ENCODE measurements around the gene SCAP. TPM values are rescaled to one million over a fixed set of nuclear protein-coding genes. Genes with fewer than 3 reads are reported as not detected.

SCAP gene
- total RNA-seq, 1 donor, result 81.4 TPM

DNA sequence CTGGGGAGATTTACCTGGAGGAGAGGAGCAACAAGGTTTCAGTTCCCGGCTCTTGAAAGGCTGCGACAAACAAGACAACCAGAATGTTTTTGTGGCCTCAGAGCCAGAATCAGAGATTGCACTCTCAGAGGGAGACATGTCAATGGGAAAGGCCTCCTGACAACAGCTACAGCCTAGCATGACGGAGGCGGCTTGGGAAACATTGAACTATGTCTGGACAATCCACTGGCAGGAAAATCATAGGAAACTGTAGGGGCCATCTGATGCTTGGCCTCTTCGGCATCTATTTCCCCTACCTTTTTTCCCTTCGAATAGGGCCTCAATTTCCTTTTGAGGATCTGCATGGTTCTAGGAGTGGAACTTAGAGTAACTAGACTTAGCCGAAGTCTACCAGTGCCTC, 108.1 kb downstream of the SCAP start:
- peaks cover 2% of the 10 kb centered on the region for H3K27me3 ChIP-seq (ENCODE audit: insufficient read depth, low read length)
- H4K20me1 ChIP-seq (ENCODE audit: insufficient read depth, low read length), result no peaks in the 10 kb centered on the region
- H3K27ac ChIP-seq (ENCODE audit: low read depth, low read length), result no peak overlapping the region
- peaks cover 10% of the 10 kb centered on the region for H3K4me1 ChIP-seq (ENCODE audit: insufficient read depth, low read length)
- no peak overlapping the region for H3K4me3 ChIP-seq (ENCODE audit: insufficient read depth, low read length)
- no peaks in the 10 kb centered on the region for H3K9me3 ChIP-seq (ENCODE audit: low read depth, low read length)
- no peaks in the 10 kb centered on the region for H3K36me3 ChIP-seq (ENCODE audit: insufficient read depth, low read length)
- DNase-seq (ENCODE audit: insufficient read length, low spot score, missing footprints), result no peak
- H3K79me2 ChIP-seq (ENCODE audit: insufficient read depth, low read length), result no peaks in the 10 kb centered on the region
- H2AFZ ChIP-seq (ENCODE audit: low read length), result no peak overlapping the region
- H3K4me2 ChIP-seq (ENCODE audit: insufficient read depth, low read length), result no peak overlapping the region
- no peak for TF ChIP-seq CTCF (IDR thresholded peaks at IDR 0.05; ENCODE audit: extremely low read depth, low read depth, low read length)

DNA sequence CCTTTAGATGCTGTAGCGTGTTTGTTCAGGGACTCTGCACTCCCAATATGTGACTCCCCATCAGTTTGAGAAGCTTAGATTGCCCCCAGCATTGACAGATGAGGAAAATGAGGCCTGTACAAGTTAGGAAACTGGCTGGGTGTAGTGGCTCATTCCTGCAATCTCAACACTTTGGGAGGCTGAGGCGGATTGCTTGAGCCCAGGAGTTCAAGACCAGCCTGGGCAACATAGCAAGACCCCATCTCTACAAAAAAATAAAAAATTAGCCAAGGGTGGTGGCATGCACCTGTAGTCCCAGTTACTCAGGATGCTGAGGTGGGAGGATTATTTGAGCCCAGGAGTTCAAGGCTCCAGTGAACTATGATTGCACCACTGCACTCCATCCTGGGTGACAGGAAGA, 108.9 kb downstream of the SCAP start:
- Histone ChIP-seq H3K36me3 (ENCODE audit: insufficient read depth, low read length) (no peaks in the 10 kb centered on the region), H3K4me3 (ENCODE audit: insufficient read depth, low read length) (no peak overlapping the region), H4K20me1 (ENCODE audit: insufficient read depth, low read length) (no peaks in the 10 kb centered on the region), H2AFZ (ENCODE audit: low read length) (no peak overlapping the region), H3K4me1 (ENCODE audit: insufficient read depth, low read length) (peaks cover 10% of the 10 kb centered on the region), H3K9me3 (ENCODE audit: low read depth, low read length) (no peaks in the 10 kb centered on the region), H3K79me2 (ENCODE audit: insufficient read depth, low read length) (no peaks in the 10 kb centered on the region), H3K4me2 (ENCODE audit: insufficient read depth, low read length) (no peak overlapping the region), H3K27ac (ENCODE audit: low read depth, low read length) (no peak overlapping the region), H3K27me3 (ENCODE audit: insufficient read depth, low read length) (peaks cover 2% of the 10 kb centered on the region)
- DNase-seq (ENCODE audit: insufficient read length, low spot score, missing footprints), result no peak
- no peak for TF ChIP-seq CTCF (IDR thresholded peaks at IDR 0.05; ENCODE audit: extremely low read depth, low read depth, low read length)

DNA sequence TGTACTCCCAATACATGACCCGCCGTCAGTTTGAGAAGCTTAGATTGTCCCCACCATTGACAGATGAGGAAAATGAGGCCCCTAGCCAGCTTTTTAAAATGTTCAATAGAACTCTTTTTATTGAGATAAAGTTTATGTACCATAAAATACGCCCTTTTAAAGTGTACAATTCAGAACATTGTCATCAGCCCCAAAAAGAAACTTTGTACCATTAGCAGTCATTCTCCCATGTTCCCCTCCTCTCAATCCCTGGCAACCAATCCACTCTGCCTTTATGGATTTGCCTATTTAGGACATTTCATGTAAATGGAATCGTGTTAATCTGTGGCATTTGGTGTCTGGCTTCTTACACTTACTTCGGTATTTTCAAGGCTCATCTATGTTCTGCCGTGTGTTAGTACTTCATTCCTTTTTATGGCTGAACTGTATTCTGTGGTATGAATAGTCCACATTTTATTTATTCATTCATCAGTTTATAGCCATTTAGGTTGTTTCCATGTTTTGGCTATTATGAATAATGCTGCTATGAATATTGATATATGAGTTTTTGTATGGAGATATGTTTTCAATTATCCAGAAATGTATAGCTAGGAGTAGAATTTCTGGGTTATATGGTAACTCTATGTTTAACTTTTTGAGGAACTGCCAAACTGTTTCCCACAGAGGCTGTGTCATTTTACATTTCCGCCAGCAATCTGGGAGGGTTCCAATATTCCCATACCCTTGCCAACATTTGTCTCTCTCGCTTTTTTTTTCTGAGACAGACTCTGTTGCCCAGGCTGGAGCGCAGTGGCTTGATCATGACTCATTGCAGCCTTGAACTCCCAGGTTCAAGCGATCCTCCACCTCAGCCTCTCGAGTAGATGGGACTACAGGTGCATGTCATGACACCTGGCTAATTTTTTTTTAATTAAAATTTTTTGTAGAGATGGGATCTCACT, 110.3 kb downstream of the SCAP start:
- Histone ChIP-seq H2AFZ (ENCODE audit: low read length) (peak overlapping the region; percentile 25), H3K4me1 (ENCODE audit: insufficient read depth, low read length) (peaks cover 10% of the 10 kb centered on the region), H3K4me3 (ENCODE audit: insufficient read depth, low read length) (no peak overlapping the region), H3K79me2 (ENCODE audit: insufficient read depth, low read length) (no peaks in the 10 kb centered on the region), H3K4me2 (ENCODE audit: insufficient read depth, low read length) (peak overlapping the region; percentile 25), H3K36me3 (ENCODE audit: insufficient read depth, low read length) (no peaks in the 10 kb centered on the region), H4K20me1 (ENCODE audit: insufficient read depth, low read length) (no peaks in the 10 kb centered on the region), H3K27ac (ENCODE audit: low read depth, low read length) (no peak overlapping the region), H3K9me3 (ENCODE audit: low read depth, low read length) (no peaks in the 10 kb centered on the region), H3K27me3 (ENCODE audit: insufficient read depth, low read length) (peaks cover 2% of the 10 kb centered on the region)
- no peak for TF ChIP-seq CTCF (IDR thresholded peaks at IDR 0.05; ENCODE audit: extremely low read depth, low read depth, low read length)
- DNase-seq (ENCODE audit: insufficient read length, low spot score, missing footprints), result peak; percentile 77

Small RNAs within 50 kb of the gene (small RNA-seq; reads per million reads assigned to genes)
- gene AC099778.2, result not detected

Other genes with a start within 250 kb of the SCAP start
- gene KIF9, start 193.1 kb downstream of the SCAP start, total RNA-seq, result 3.5 and 5.1 TPM in 2 replicates
- gene KLHL18, start 193.0 kb downstream of the SCAP start, total RNA-seq, result 17.1 and 21.4 TPM in 2 replicates
- 22.4 and 30.0 TPM in 2 replicates for gene PTPN23, start 94.9 kb downstream of the SCAP start, total RNA-seq
- gene ELP6, start 37.8 kb upstream of the SCAP start, total RNA-seq, result 23.5 and 27.4 TPM in 2 replicates
- gene CSPG5, start 102.9 kb upstream of the SCAP start, total RNA-seq, result under 0.01 and 0.29 TPM in 2 replicates